ENCODE results near the gene CWH43. TPM values are rescaled to one million over a fixed set of nuclear protein-coding genes. Genes with fewer than 3 reads are reported as not detected.
A peak's percentile ranks its signal among the peaks of the same experiment; 100 is the strongest.
"Not testable (repeated sequence)": the region's sequence is repeated elsewhere in the genome, so short reads cannot be mapped to it uniquely, and the experiment has no call there.

CWH43 gene
- total RNA-seq, 3 donors from 2014 or later = 0.66 TPM; not detected in 2

DNA sequence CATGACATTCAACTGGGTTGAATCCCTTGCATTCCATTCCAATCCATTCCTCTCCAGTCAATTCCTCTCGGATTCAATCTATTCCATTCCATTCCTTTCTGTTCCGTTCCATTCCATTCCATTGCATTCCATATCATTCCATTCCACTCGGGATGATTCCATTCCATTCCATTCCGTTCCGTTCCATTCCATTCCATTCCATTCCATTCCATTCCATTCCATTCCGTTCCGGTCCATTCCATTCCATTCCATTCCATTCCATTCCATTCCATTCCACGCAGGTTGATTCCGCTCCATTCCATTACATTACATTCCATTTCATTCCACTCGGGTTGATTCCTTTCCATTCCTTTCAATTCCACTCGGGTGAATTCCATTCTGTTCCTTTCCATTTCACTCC lies 111.4 kb downstream of the CWH43 start:
- H3K4me3 ChIP-seq; DNase-seq (ENCODE audit: low spot score in 2 of 2); intact Hi-C loops (cut with DNase I; ENCODE audit: low total_unique reads); H3K27ac ChIP-seq; H3K4me1 ChIP-seq; H3K27me3 ChIP-seq; H3K36me3 ChIP-seq: not testable (repeated sequence)
- peaks cover 45 to 59% of the 10 kb centered on the region in 2 donors for H3K9me3 ChIP-seq

GRCh38 chr4:49098034-49098759 lies 112.1 kb downstream of the CWH43 start:
- H3K9me3 ChIP-seq = peaks cover 45 to 61% of the 10 kb centered on the region in 2 donors
- H3K4me1 ChIP-seq; H3K27me3 ChIP-seq; H3K4me3 ChIP-seq; intact Hi-C loops (cut with DNase I; ENCODE audit: low total_unique reads); DNase-seq (ENCODE audit: low spot score in 2 of 2); H3K27ac ChIP-seq; H3K36me3 ChIP-seq: not testable (repeated sequence)

- H3K27ac ChIP-seq; DNase-seq (ENCODE audit: low spot score in 2 of 2); H3K4me3 ChIP-seq; H3K4me1 ChIP-seq; H3K27me3 ChIP-seq; intact Hi-C loops (cut with DNase I; ENCODE audit: low total_unique reads); H3K36me3 ChIP-seq: not testable (repeated sequence)
- peaks cover 53 to 79% of the 10 kb centered on the region in 2 donors for H3K9me3 ChIP-seq
These were observed 113.9 kb downstream of the CWH43 start for GRCh38 chr4:49099831-49100444.

DNA sequence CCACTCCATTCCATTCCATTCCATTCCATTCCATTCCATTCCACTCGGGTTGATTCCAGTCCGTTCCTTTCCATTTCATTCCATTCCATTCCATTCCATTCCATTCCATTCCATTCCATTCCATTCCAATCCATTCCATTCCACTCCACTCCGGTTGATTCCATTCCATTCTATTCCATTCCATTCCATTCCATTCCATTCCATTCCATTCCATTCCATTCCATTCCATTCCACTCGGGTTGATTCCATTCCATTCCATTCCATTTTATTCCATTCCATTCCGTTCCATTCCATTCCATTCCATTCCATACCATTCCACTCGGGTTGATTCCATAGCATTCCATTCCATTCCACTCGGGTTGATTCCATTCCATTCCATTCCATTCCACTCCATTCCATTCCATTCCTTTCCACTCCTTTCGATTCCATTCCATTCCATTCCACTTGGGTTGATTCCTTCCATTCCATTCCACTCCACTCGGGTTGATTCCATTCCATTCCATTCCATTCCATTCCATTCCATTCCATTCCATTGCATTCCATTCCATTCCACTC lies 116.3 kb downstream of the CWH43 start:
- H3K36me3 ChIP-seq; H3K27me3 ChIP-seq; H3K27ac ChIP-seq; intact Hi-C loops (cut with DNase I; ENCODE audit: low total_unique reads); DNase-seq (ENCODE audit: low spot score in 2 of 2); H3K4me1 ChIP-seq: not testable (repeated sequence)
- Histone ChIP-seq H3K9me3 (peaks cover 64 to 84% of the 10 kb centered on the region in 2 donors), H3K4me3 (peak overlapping the region in 1 of 3 donors; percentile 26)

DNA sequence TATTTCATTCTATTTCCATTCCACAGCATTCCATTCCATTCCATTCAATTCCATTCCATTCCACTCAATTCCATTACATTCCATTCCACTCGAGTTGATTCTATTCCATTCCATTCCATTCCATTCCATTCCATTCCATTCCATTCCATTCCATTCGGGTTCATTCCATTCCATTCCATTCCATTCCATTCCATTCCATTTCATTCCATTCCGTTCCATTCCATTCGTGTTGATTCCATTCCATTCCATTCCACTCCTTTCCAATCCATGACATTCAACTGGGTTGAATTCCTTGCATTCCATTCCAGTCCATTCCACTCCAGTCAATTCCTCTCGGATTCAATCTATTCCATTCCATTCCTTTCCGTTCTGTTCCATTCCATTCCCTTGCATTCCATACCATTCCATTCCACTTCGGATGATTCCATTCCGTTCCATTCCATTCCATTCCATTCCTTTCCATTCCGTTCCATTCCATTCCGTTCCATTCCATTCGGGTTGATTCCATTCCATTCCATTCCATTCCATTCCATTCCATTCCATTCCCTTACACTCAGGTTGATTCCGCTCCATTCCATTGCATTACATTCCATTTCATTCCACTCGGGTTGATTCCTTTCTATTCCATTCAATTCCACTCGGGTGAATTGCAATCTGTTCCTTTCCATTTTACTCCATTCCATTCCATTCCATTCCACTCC lies 117.5 kb downstream of the CWH43 start:
- H3K36me3 ChIP-seq; DNase-seq (ENCODE audit: low spot score in 2 of 2); H3K27ac ChIP-seq; intact Hi-C loops (cut with DNase I; ENCODE audit: low total_unique reads); H3K4me3 ChIP-seq; H3K4me1 ChIP-seq; H3K27me3 ChIP-seq: not testable (repeated sequence)
- peaks cover 66 to 82% of the 10 kb centered on the region in 2 donors for H3K9me3 ChIP-seq

- intact Hi-C loops (cut with DNase I; ENCODE audit: low total_unique reads); H3K27me3 ChIP-seq; H3K27ac ChIP-seq; H3K36me3 ChIP-seq; H3K4me1 ChIP-seq; H3K4me3 ChIP-seq; DNase-seq (ENCODE audit: low spot score in 2 of 2): not testable (repeated sequence)
- H3K9me3 ChIP-seq = peaks cover 62 to 78% of the 10 kb centered on the region in 2 donors
These were observed 118.3 kb downstream of the CWH43 start for GRCh38 chr4:49104231-49104930.

GRCh38 chr4:49105248-49105904 lies 119.3 kb downstream of the CWH43 start:
- H3K4me3 ChIP-seq; H3K36me3 ChIP-seq; intact Hi-C loops (cut with DNase I; ENCODE audit: low total_unique reads); H3K27ac ChIP-seq; H3K4me1 ChIP-seq; DNase-seq (ENCODE audit: low spot score in 2 of 2); H3K27me3 ChIP-seq: not testable (repeated sequence)
- H3K9me3 ChIP-seq = peaks cover 64 to 78% of the 10 kb centered on the region in 2 donors

GRCh38 chr4:49107262-49107661 lies 121.2 kb downstream of the CWH43 start:
- H3K36me3 ChIP-seq; H3K4me3 ChIP-seq; H3K27ac ChIP-seq; DNase-seq (ENCODE audit: low spot score in 2 of 2); intact Hi-C loops (cut with DNase I; ENCODE audit: low total_unique reads); H3K4me1 ChIP-seq; H3K27me3 ChIP-seq: not testable (repeated sequence)
- peaks cover 73 to 87% of the 10 kb centered on the region in 2 donors for H3K9me3 ChIP-seq

DNA sequence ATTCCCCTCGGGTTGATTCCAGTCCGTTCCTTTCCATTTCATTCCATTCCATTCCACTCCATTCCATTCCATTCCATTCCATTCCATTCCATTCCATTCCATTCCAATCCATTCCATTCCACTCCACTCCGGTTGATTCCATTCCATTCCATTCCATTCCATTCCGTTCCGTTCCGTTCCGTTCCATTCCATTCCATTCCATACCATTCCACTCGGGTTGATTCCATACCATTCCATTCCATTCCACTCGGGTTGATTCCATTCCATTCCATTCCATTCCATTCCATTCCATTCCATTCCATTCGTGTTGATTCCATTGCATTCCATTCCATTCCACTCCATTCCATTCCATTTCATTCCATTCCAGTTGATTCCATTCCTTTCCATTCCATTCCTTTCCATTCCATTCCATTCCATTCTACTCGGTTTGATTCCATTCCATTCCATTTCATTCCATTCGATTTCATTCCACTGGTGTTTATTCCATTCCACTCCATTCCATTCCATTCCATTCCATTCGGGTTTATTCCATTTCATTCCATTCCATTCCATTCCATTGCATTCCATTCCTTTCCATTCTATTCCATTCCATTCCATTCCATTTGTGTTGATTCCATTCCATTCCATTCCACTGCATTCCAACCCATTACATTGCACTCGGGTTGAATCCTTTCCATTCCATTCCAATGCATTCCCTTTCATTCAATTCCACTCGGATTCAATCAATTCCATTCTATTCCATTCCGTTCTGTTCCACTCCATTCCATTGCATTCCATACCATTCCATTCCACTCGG lies 122.3 kb downstream of the CWH43 start:
- DNase-seq (ENCODE audit: low spot score in 2 of 2); H3K4me3 ChIP-seq; H3K36me3 ChIP-seq; intact Hi-C loops (cut with DNase I; ENCODE audit: low total_unique reads); H3K4me1 ChIP-seq; H3K27me3 ChIP-seq; H3K27ac ChIP-seq: not testable (repeated sequence)
- peaks cover 66 to 79% of the 10 kb centered on the region in 2 donors for H3K9me3 ChIP-seq

GRCh38 chr4:49109567-49110166 lies 123.6 kb downstream of the CWH43 start:
- H3K36me3 ChIP-seq; DNase-seq (ENCODE audit: low spot score in 2 of 2); H3K27ac ChIP-seq; H3K4me3 ChIP-seq; intact Hi-C loops (cut with DNase I; ENCODE audit: low total_unique reads); H3K4me1 ChIP-seq; H3K27me3 ChIP-seq: not testable (repeated sequence)
- peaks cover 63 to 72% of the 10 kb centered on the region in 2 donors for H3K9me3 ChIP-seq

GRCh38 chr4:49110579-49110978 lies 124.5 kb downstream of the CWH43 start:
- intact Hi-C loops (cut with DNase I; ENCODE audit: low total_unique reads); H3K27ac ChIP-seq; H3K36me3 ChIP-seq; DNase-seq (ENCODE audit: low spot score in 2 of 2); H3K27me3 ChIP-seq; H3K4me1 ChIP-seq; H3K4me3 ChIP-seq: not testable (repeated sequence)
- H3K9me3 ChIP-seq = peaks cover 58 to 72% of the 10 kb centered on the region in 2 donors

Data from breast epithelium (tissue), 4 donors.